Skeletal muscle satellite cell (primary cell): ENCODE measurements around the gene CD6.

Source experiments
- H3K27me3 ChIP-seq: 2 replicates; pipeline ENCODE4 v1.7.0; 2013; ENCODE audit warnings: low read length; ENCODE audit not compliant: control insufficient read depth, insufficient read depth
- H3K36me3 ChIP-seq: 2 replicates; pipeline ENCODE4 v1.7.0; 2013; ENCODE audit warnings: mild to moderate bottlenecking, control low read depth, low read length; ENCODE audit not compliant: insufficient read depth
- H3K4me1 ChIP-seq: 2 replicates; pipeline ENCODE4 v1.7.0; 2013; ENCODE audit warnings: low read length; ENCODE audit not compliant: control insufficient read depth, insufficient read depth
- H3K4me2 ChIP-seq: 2 replicates; pipeline ENCODE4 v1.7.0; 2013; ENCODE audit warnings: mild to moderate bottlenecking, low read length
- H3K4me3 ChIP-seq: 2 replicates; pipeline ENCODE4 v1.7.0; 2013; ENCODE audit warnings: low read length
- H3K9ac ChIP-seq: 2 replicates; pipeline ENCODE4 v1.7.0; 2013; ENCODE audit warnings: mild to moderate bottlenecking, low read depth, low read length, moderate library complexity
- H3K9me3 ChIP-seq: replicated peaks from 2 replicates; pipeline ENCODE4 v1.7.0; 2013; ENCODE audit warnings: mild to moderate bottlenecking, control low read depth, low read length

The CD6 gene

GRCh38 chr11:60937144-60937527 lies 34.3 kb upstream of the CD6 start:
- no peaks in the 10 kb centered on the region for H3K4me1 ChIP-seq
- no peaks in the 10 kb centered on the region for H3K27me3 ChIP-seq
- no peak overlapping the region for H3K4me2 ChIP-seq
- H3K9ac ChIP-seq = no peak overlapping the region
- H3K4me3 ChIP-seq = no peak overlapping the region
- H3K36me3 ChIP-seq = no peaks in the 10 kb centered on the region
- H3K9me3 ChIP-seq = no peaks in the 10 kb centered on the region

DNA sequence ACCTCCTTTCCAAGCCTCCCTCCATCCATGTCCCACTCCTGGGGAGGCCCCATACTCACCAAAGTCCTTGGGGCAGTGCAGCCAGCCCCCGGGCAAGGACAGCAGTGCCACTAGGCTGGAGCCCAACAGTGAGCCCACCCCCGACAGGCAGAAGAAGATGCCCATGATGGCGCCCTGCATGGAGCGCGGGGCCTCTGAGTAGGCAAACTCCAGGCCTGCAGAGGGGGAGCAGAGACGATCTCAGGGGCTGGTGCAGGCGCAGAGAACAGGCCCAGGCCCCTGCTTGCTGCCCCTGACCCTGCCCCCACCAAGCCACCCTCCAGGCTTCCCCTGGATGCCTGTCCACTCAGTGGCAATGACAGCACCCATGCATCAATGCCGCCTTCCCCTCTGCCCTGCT lies 33.7 kb upstream of the CD6 start:
- H3K9ac ChIP-seq = no peak overlapping the region
- no peaks in the 10 kb centered on the region for H3K27me3 ChIP-seq
- H3K36me3 ChIP-seq = no peaks in the 10 kb centered on the region
- H3K9me3 ChIP-seq = no peaks in the 10 kb centered on the region
- H3K4me2 ChIP-seq = no peak overlapping the region
- no peaks in the 10 kb centered on the region for H3K4me1 ChIP-seq
- no peak overlapping the region for H3K4me3 ChIP-seq

GRCh38 chr11:60938500-60938899 lies 33.0 kb upstream of the CD6 start:
- no peak overlapping the region for H3K4me3 ChIP-seq
- no peaks in the 10 kb centered on the region for H3K36me3 ChIP-seq
- H3K27me3 ChIP-seq = no peaks in the 10 kb centered on the region
- no peak overlapping the region for H3K9ac ChIP-seq
- no peaks in the 10 kb centered on the region for H3K9me3 ChIP-seq
- H3K4me1 ChIP-seq = no peaks in the 10 kb centered on the region
- H3K4me2 ChIP-seq = no peak overlapping the region

- Histone ChIP-seq H3K9me3 (no peaks in the 10 kb centered on the region), H3K4me1 (no peaks in the 10 kb centered on the region), H3K9ac (no peak overlapping the region), H3K4me3 (no peak overlapping the region), H3K36me3 (no peaks in the 10 kb centered on the region), H3K27me3 (no peaks in the 10 kb centered on the region), H3K4me2 (no peak overlapping the region)
Measured at GRCh38 chr11:60939301-60939700, 32.2 kb upstream of the CD6 start.

DNA sequence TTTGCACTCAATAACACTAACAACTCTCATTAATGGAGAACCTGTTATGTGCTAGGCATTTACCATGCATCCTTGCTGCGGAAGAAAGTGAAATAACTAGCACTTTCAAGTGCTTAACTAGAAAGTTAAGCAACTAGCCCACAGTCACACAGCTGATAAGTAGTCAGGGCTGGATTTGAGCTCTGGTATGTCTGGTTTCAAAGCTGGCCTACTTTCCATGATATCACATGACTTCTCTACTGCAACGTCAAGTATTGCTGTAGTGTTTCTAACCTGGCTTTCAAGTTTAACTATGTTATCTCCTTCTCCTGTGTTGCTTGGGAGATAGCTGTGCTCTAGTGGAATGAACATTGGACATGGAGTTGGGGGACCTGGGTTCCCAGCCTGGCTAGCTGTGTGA lies 31.6 kb upstream of the CD6 start:
- Histone ChIP-seq H3K4me3 (no peak overlapping the region), H3K9ac (no peak overlapping the region), H3K27me3 (no peaks in the 10 kb centered on the region), H3K9me3 (no peaks in the 10 kb centered on the region), H3K4me1 (no peaks in the 10 kb centered on the region), H3K36me3 (no peaks in the 10 kb centered on the region), H3K4me2 (no peak overlapping the region)

GRCh38 chr11:60941371-60942119 lies 29.9 kb upstream of the CD6 start:
- no peak overlapping the region for H3K4me3 ChIP-seq
- no peaks in the 10 kb centered on the region for H3K36me3 ChIP-seq
- no peaks in the 10 kb centered on the region for H3K27me3 ChIP-seq
- H3K4me2 ChIP-seq = no peak overlapping the region
- no peaks in the 10 kb centered on the region for H3K4me1 ChIP-seq
- no peak overlapping the region for H3K9ac ChIP-seq
- no peaks in the 10 kb centered on the region for H3K9me3 ChIP-seq

GRCh38 chr11:60942219-60942618 lies 29.3 kb upstream of the CD6 start:
- no peak overlapping the region for H3K9ac ChIP-seq
- H3K36me3 ChIP-seq = no peaks in the 10 kb centered on the region
- H3K4me1 ChIP-seq = no peaks in the 10 kb centered on the region

DNA sequence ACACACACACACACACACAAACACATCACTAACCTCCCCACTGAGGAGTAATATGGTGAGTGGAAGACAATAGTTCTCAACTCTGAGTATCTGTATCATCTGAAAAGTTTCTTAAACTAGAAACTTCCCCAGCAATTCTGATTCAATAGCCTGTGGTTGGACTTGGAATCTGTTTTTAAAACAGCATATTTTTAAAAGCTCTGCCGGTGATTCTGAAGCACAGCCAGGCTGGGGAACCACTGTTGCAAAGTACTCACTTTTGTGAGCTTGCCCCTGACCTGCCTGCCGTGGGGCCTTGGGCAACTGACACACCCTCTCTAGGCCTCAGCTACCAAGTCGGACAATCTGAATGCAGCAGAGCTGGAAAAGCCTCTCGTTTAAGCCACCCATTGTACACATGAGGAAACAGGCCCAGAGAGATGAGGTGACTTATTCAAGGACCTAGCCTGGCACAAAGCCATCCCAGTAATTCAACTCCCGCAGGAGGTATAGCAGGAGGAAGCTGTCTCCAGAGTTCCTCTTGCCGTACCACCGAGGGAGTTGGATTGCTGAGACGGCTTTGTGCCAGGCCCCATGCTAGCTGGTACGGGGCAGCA lies 28.4 kb upstream of the CD6 start:
- no peak overlapping the region for H3K4me2 ChIP-seq
- no peaks in the 10 kb centered on the region for H3K36me3 ChIP-seq
- no peaks in the 10 kb centered on the region for H3K9me3 ChIP-seq
- H3K4me3 ChIP-seq = no peak overlapping the region
- no peaks in the 10 kb centered on the region for H3K4me1 ChIP-seq
- H3K27me3 ChIP-seq = no peaks in the 10 kb centered on the region
- H3K9ac ChIP-seq = no peak overlapping the region

More at GRCh38 chr11:60942219-60942618, 29.3 kb upstream of the CD6 start:
- Histone ChIP-seq H3K4me3 (no peak overlapping the region), H3K27me3 (no peaks in the 10 kb centered on the region), H3K4me2 (no peak overlapping the region), H3K9me3 (no peaks in the 10 kb centered on the region)

GRCh38 chr11:60944490-60945294 lies 26.8 kb upstream of the CD6 start:
- Histone ChIP-seq H3K4me3 (no peak overlapping the region), H3K9ac (no peak overlapping the region), H3K27me3 (no peaks in the 10 kb centered on the region), H3K4me2 (no peak overlapping the region), H3K4me1 (no peaks in the 10 kb centered on the region), H3K36me3 (no peaks in the 10 kb centered on the region), H3K9me3 (no peaks in the 10 kb centered on the region)

GRCh38 chr11:60945295-60945667 lies 26.2 kb upstream of the CD6 start:
- Histone ChIP-seq H3K4me3 (no peak overlapping the region), H3K36me3 (no peaks in the 10 kb centered on the region), H3K27me3 (peaks cover 4% of the 10 kb centered on the region), H3K4me2 (no peak overlapping the region), H3K4me1 (no peaks in the 10 kb centered on the region), H3K9me3 (no peaks in the 10 kb centered on the region), H3K9ac (no peak overlapping the region)

DNA sequence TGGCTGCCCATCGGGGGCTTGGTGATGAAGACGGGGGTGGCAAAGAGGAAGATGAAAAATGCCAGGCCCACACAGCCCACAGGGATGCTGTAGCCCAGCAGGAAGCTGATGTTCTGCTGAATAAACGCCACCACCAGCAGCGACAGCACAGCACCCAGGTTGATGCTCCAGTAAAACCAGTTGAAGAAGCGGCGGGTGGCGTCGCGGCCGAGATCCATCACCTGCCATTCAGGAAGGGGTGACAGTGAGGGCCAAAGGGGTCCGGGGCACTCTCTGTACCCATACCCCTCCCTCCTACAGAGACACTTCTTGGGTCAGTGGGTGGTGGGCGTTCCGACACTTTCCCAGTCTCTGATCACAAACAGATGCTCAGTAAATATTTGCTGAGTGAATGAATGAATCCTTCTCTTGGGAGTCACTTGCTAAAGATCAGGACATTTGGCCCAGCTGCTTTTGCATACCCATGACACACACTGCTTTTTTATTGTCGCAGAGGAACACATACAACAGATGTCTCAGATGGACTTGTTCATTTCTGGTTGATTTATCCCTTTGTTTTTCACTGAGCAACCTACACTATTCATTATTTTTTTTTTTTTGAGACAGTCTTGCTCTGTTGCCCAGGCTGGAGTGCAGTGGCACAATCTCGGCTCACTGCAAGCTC lies 24.7 kb upstream of the CD6 start:
- Histone ChIP-seq H3K36me3 (no peaks in the 10 kb centered on the region), H3K4me3 (no peak overlapping the region), H3K4me1 (peaks cover 2% of the 10 kb centered on the region), H3K4me2 (no peak overlapping the region), H3K9me3 (no peaks in the 10 kb centered on the region), H3K27me3 (peaks cover 4% of the 10 kb centered on the region), H3K9ac (no peak overlapping the region)
